Measurements from ENCODE around the gene TNFRSF25. TPM values are rescaled to one million over a fixed set of nuclear protein-coding genes. Genes with fewer than 3 reads are reported as not detected.

Gene TNFRSF25
- total and polyA plus RNA-seq, 10 of the 15 experiments (the other 5 are each of a cell fraction or from before 2014, with no cell fraction given), result 0.23 to 8.6 (median 0.46) TPM; not detected in 5

GRCh38 chr1:6490181-6491080 lies 24.5 kb upstream of the TNFRSF25 start (continued):
- TF ChIP-seq KAT2A (conservative IDR thresholded peaks at IDR 0.05; ENCODE audit: control insufficient read depth, low read depth, low read length), result no peak
- TF ChIP-seq FOS (IDR thresholded peaks at IDR 0.05; ENCODE audit: borderline replicate concordance, extremely low read depth, insufficient read length), result no peak
- TF ChIP-seq CREM (IDR thresholded peaks at IDR 0.05; ENCODE audit: low read depth), result no peak
- no peak for TF ChIP-seq ATF3 (IDR thresholded peaks at IDR 0.05; ENCODE audit: borderline replicate concordance, extremely low read depth, low read depth, low read length)
- TF ChIP-seq CEBPB (IDR thresholded peaks at IDR 0.05; ENCODE audit: borderline replicate concordance in 1 of 2, low read depth in 2 of 2, low read length in 2 of 2), result no peak
- no peak for TF ChIP-seq BMI1 (IDR thresholded peaks at IDR 0.05; ENCODE audit: borderline replicate concordance)
- no peak for TF ChIP-seq PAX5 (IDR thresholded peaks at IDR 0.05; ENCODE audit: borderline replicate concordance, low read depth, low read length)
- TF ChIP-seq KDM1A (IDR thresholded peaks at IDR 0.05; ENCODE audit: borderline replicate concordance), result no peak
- peak; percentile 81 for TF ChIP-seq BCLAF1 (IDR thresholded peaks at IDR 0.05)
- no peak for TF ChIP-seq MAX (IDR thresholded peaks at IDR 0.05; ENCODE audit: low read depth, low read length)
- no peak for TF ChIP-seq CUX1 (IDR thresholded peaks at IDR 0.05; ENCODE audit: insufficient replicate concordance, low read depth, low read length)
- no peak for TF ChIP-seq RELA (IDR thresholded peaks at IDR 0.05; ENCODE audit: borderline replicate concordance, partially characterized antibody)
- no peak; the same call in 1 of the 2 replicates for TF ChIP-seq ZNF207 (IDR thresholded peaks at IDR 0.05; ENCODE audit: borderline replicate concordance)
- peak; percentile 90 for TF ChIP-seq ATF7 (IDR thresholded peaks at IDR 0.05; ENCODE audit: low read depth)
- TF ChIP-seq NFIC (IDR thresholded peaks at IDR 0.05; ENCODE audit: low read depth, low read length), result no peak
- 0 out of 2 replicates have a peak, but pooled peaks have one; percentile 21 for TF ChIP-seq GABPA (IDR thresholded peaks at IDR 0.05; ENCODE audit: low read depth)
- TF ChIP-seq FOXK2 (IDR thresholded peaks at IDR 0.05), result peak; percentile 93
- TF ChIP-seq HDAC2 (IDR thresholded peaks at IDR 0.05), result no peak
- TF ChIP-seq USF2 (IDR thresholded peaks at IDR 0.05; ENCODE audit: borderline replicate concordance, low read depth, low read length), result no peak
- no peak for TF ChIP-seq TARDBP (IDR thresholded peaks at IDR 0.05; ENCODE audit: borderline replicate concordance)
